ENCODE results near the gene CNTN6. TPM values are rescaled to one million over a fixed set of nuclear protein-coding genes. Genes with fewer than 3 reads are reported as not detected.

CNTN6 gene
- not detected in 2 replicates for total RNA-seq

DNA sequence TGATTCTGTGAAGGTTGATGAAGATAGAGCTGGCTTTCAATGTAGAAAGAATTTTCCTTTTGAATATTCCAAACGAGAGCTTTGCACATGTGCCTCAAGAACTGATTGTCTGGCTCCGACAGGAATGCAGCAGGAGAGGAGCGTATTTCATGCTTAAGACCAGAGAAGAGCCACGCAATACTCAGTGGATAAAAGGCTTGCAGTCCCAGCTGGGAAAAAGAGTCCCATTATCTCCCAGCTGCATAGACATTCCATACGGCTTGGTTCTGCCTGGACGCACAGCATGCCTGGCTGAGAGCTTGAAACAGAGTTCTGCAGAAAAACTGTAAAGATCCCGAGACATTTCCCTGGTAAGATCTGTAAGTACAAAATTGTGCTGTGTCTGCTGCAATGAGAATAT is at the start of gene CNTN6:
Gene CNTN6, plus strand, starts transcription at position 254 of the 400 bp plus-strand sequence. CDS start 54,985 bp downstream, outside the sequence.
- Histone ChIP-seq H3K4me3 (ENCODE audit: low read depth, low read length) (no peak within 1 kb of the TSS), H3K27me3 (ENCODE audit: control insufficient read depth, insufficient read depth, low read length) (no peaks in the 10 kb centered on the region), H3K36me3 (ENCODE audit: control insufficient read depth, insufficient read depth, low read length) (no peaks in the 10 kb centered on the region)
- no peak for FAIRE-seq
- no peak for TF ChIP-seq CTCF (IDR thresholded peaks at IDR 0.05; ENCODE audit: insufficient read depth, low read length, severe bottlenecking)
- DNase-seq (ENCODE audit: low read depth): no peak

DNA sequence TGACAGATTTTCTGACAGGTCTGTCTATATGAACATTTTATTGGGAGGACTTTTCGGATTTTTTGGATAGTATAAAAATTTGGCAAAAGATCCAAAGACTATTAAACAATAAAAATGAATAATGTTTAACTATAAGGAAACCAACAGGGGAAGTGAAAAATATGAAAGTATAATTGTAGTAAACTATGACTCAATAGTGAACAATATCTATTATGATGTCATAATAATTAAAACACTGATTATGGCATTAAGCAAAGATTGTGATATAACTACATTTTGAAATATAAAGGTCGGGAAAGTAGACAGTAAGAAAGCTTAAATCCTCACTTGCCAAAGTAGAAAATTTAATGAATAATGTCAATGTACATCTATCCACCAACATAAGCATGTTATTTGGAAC is 44.3 kb upstream of the CNTN6 start:
- DNase-seq (ENCODE audit: low read depth) (no peak), FAIRE-seq (no peak)
- TF ChIP-seq CTCF (IDR thresholded peaks at IDR 0.05; ENCODE audit: insufficient read depth, low read length, severe bottlenecking): no peak
- H3K36me3 ChIP-seq (ENCODE audit: control insufficient read depth, insufficient read depth, low read length): no peaks in the 10 kb centered on the region
- no peak overlapping the region for H3K4me3 ChIP-seq (ENCODE audit: low read depth, low read length)
- H3K27me3 ChIP-seq (ENCODE audit: control insufficient read depth, insufficient read depth, low read length): no peaks in the 10 kb centered on the region

DNA sequence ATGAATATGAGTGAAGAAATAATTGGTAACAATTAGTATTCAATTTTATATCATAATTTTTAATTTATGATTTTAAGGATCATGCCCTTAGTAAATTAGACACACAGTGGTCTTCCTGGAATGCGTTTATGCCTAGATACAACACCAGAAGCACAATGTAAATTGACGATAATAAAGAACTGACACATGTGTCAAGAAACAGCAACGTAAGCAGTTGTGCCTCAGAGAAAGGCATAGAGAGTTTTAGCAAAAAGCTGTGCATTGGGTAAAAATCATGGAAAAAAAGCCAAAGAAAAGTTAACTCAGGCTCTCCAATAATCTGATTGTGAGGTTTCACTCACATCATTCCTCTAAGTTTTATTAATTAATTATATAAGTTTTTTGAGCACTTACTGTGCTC is 37.0 kb upstream of the CNTN6 start:
- FAIRE-seq: no peak

DNA sequence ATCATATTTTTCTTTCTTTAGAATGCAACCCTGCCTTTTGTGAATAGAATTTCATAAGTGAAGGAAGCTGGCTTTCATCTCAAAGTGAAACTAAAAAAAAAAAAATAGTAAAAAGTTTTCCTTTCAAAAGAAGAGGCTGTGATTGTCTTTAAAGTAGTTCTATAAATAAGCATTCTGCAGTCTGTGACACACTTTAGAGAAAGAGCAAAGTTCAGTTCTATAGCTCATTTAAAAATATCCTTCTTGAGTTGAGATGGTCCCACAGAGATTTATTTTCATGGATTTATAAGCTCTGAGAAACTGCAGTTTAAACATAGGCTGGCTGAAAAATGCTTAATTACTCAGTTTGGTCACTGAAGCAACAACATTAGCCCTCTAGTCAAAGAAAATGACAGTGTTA is 36.1 kb upstream of the CNTN6 start:
- DNase-seq (ENCODE audit: low read depth): no peak
- Histone ChIP-seq H3K36me3 (ENCODE audit: control insufficient read depth, insufficient read depth, low read length) (no peaks in the 10 kb centered on the region), H3K4me3 (ENCODE audit: low read depth, low read length) (no peak overlapping the region), H3K27me3 (ENCODE audit: control insufficient read depth, insufficient read depth, low read length) (no peaks in the 10 kb centered on the region)
- no peak for TF ChIP-seq CTCF (IDR thresholded peaks at IDR 0.05; ENCODE audit: insufficient read depth, low read length, severe bottlenecking)
- FAIRE-seq: no peak

More for the DNA sequence above, 37.0 kb upstream of the CNTN6 start:
- TF ChIP-seq CTCF (IDR thresholded peaks at IDR 0.05; ENCODE audit: insufficient read depth, low read length, severe bottlenecking): no peak
- H3K27me3 ChIP-seq (ENCODE audit: control insufficient read depth, insufficient read depth, low read length): no peaks in the 10 kb centered on the region
- no peak for DNase-seq (ENCODE audit: low read depth)
- no peak overlapping the region for H3K4me3 ChIP-seq (ENCODE audit: low read depth, low read length)
- no peaks in the 10 kb centered on the region for H3K36me3 ChIP-seq (ENCODE audit: control insufficient read depth, insufficient read depth, low read length)

GRCh38 chr3:1057436-1057835 is 35.4 kb upstream of the CNTN6 start:
- DNase-seq (ENCODE audit: low read depth) (no peak), FAIRE-seq (no peak)
- TF ChIP-seq CTCF (IDR thresholded peaks at IDR 0.05; ENCODE audit: insufficient read depth, low read length, severe bottlenecking): no peak
- Histone ChIP-seq H3K36me3 (ENCODE audit: control insufficient read depth, insufficient read depth, low read length) (no peaks in the 10 kb centered on the region), H3K27me3 (ENCODE audit: control insufficient read depth, insufficient read depth, low read length) (no peaks in the 10 kb centered on the region), H3K4me3 (ENCODE audit: low read depth, low read length) (no peak overlapping the region)

GRCh38 chr3:1068985-1069384 is 23.8 kb upstream of the CNTN6 start:
- TF ChIP-seq CTCF (IDR thresholded peaks at IDR 0.05; ENCODE audit: insufficient read depth, low read length, severe bottlenecking): no peak
- Histone ChIP-seq H3K36me3 (ENCODE audit: control insufficient read depth, insufficient read depth, low read length) (no peaks in the 10 kb centered on the region), H3K27me3 (ENCODE audit: control insufficient read depth, insufficient read depth, low read length) (no peaks in the 10 kb centered on the region), H3K4me3 (ENCODE audit: low read depth, low read length) (no peak overlapping the region)
- FAIRE-seq: no peak
- DNase-seq (ENCODE audit: low read depth): peak; percentile 7
